Measurements from ENCODE around the gene PLPPR3. TPM values are rescaled to one million over a fixed set of nuclear protein-coding genes. Genes with fewer than 3 reads are reported as not detected.

The PLPPR3 gene
- total RNA-seq, 1 experiment from 2014 or later = 57.9 TPM

- Mint-ChIP-seq H3K4me1 (0 out of 4 replicates have a peak, but pooled peaks cover 0 to 4% of the 10 kb centered on the region in 2 experiments), H3K36me3 (ENCODE audit: insufficient read depth in 1 of 3, low read depth in 3 of 3) (no peaks in the 10 kb centered on the region), H3K9me3 (peaks cover 0 to 2% of the 10 kb centered on the region in 2 experiments; a peak in 1 of 5 replicates), H3K27me3 (ENCODE audit: low read depth) (peaks cover 38% of the 10 kb centered on the region), H3K4me3 (no peak overlapping the region), H3K27ac (no peak overlapping the region)
- no peak overlapping the region for H3K14ac ChIP-seq (ENCODE audit: insufficient read depth, low read length)
- no peak overlapping the region for H3K4ac ChIP-seq (ENCODE audit: low read depth, low read length)
- no peak overlapping the region for H3K56ac ChIP-seq (ENCODE audit: insufficient read length, low read depth, low read length)
- H2BK15ac ChIP-seq (ENCODE audit: low read depth, low read length) = no peak overlapping the region
- peaks cover 3% of the 10 kb centered on the region; the same call in 1 of the 2 replicates for H3K27me3 ChIP-seq (ENCODE audit: insufficient read depth, low read length)
- H3K4me1 ChIP-seq (ENCODE audit: insufficient read depth, low read length) = no peaks in the 10 kb centered on the region
- H3K27ac ChIP-seq (ENCODE audit: insufficient read length, low read depth, low read length) = no peak overlapping the region
- no peaks in the 10 kb centered on the region for H3K9me3 ChIP-seq (ENCODE audit: control insufficient read depth, low read depth, low read length)
- no peak overlapping the region for H2BK12ac ChIP-seq (ENCODE audit: insufficient read length, low read depth, low read length)
- no peak overlapping the region for H2AK5ac ChIP-seq (ENCODE audit: insufficient read length, low read length)
- no peak overlapping the region for H4K8ac ChIP-seq (replicated peaks; ENCODE audit: insufficient read length, low read depth, low read length)
- H4K91ac ChIP-seq (ENCODE audit: insufficient read length, low read depth, low read length) = no peak overlapping the region
- no peak overlapping the region for H3K4me2 ChIP-seq (ENCODE audit: insufficient read depth, insufficient read length, low read length)
- no peaks in the 10 kb centered on the region for H3K79me2 ChIP-seq (ENCODE audit: insufficient read depth, low read length)
- no peak overlapping the region for H2AFZ ChIP-seq (ENCODE audit: low read length)
- no peak for DNase-seq
- no peak overlapping the region for H2BK5ac ChIP-seq (ENCODE audit: insufficient read length, low read length)
- no peaks in the 10 kb centered on the region for H4K20me1 ChIP-seq (ENCODE audit: control insufficient read depth, insufficient read depth, insufficient read length)
- no peak overlapping the region for H2BK120ac ChIP-seq (ENCODE audit: low read depth, low read length, poor library complexity, severe bottlenecking)
- peaks cover 3% of the 10 kb centered on the region for H3K23me2 ChIP-seq (ENCODE audit: insufficient read length, low read depth, low read length, poor library complexity, severe bottlenecking)
- H3K9ac ChIP-seq (ENCODE audit: extremely low read depth, insufficient read length, low read length) = no peak overlapping the region
- no peaks in the 10 kb centered on the region for H3K79me1 ChIP-seq (ENCODE audit: insufficient read depth, low read depth, low read length, poor library complexity, severe bottlenecking)
- H3T11ph ChIP-seq (ENCODE audit: low read length) = no peak overlapping the region
- H2BK20ac ChIP-seq (ENCODE audit: low read depth, low read length, poor library complexity, severe bottlenecking) = no peak overlapping the region
- no peak overlapping the region for H3K23ac ChIP-seq (ENCODE audit: insufficient read length, low read depth, low read length)
- H4K5ac ChIP-seq (ENCODE audit: insufficient read length, low read depth, low read length) = no peak overlapping the region
- no CpG with 5 or more reads among the region's 9 CpGs for WGBS (ENCODE audit: extremely low coverage, insufficient read length, low lambda C conversion rate)
- TF ChIP-seq, protein P1, sequence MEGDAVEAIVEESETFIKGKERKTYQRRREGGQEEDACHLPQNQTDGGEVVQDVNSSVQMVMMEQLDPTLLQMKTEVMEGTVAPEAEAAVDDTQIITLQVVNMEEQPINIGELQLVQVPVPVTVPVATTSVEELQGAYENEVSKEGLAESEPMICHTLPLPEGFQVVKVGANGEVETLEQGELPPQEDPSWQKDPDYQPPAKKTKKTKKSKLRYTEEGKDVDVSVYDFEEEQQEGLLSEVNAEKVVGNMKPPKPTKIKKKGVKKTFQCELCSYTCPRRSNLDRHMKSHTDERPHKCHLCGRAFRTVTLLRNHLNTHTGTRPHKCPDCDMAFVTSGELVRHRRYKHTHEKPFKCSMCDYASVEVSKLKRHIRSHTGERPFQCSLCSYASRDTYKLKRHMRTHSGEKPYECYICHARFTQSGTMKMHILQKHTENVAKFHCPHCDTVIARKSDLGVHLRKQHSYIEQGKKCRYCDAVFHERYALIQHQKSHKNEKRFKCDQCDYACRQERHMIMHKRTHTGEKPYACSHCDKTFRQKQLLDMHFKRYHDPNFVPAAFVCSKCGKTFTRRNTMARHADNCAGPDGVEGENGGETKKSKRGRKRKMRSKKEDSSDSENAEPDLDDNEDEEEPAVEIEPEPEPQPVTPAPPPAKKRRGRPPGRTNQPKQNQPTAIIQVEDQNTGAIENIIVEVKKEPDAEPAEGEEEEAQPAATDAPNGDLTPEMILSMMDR (conservative IDR thresholded peaks at IDR 0.05) = no peak
- no peak overlapping the region for H3K18ac ChIP-seq (ENCODE audit: insufficient read length, low read depth, low read length)
Observed at GRCh38 chr19:858284-858683, 36.5 kb upstream of the PLPPR3 start.

Measured in H9 (cell line).